Measurements from ENCODE around the gene PARP11.

PARP11 gene

DNA sequence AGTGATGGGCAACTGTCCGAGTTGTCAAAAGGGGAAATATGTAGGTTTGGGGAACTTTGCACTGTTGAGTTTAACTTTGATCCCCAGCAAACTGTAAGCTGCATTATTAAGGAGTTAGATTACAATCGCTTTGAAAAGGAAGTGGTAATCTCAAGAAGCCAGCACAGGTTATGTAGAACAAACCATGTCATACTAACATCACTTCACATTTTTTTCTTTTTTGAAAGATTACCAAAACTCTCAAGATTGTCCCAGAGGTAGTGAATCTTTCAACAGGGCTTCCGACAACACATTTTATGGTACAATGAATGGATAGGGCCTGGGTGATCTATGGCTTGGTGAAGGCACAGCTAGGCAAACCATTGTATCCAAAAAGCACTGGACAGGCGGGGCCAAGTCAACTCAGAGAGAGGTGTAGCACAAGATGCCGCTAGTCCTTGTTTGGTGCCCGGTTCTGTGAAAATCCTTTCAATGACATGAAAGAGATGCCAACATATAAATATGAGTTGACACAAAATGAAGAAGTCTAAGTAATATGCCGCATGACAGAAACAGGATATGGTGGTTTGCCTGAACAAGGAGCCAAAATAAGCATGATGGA is 24.3 kb upstream of the PARP11 start:
- DNase-seq (peak; percentile 14), ATAC-seq (ENCODE audit: insufficient read depth, low read depth) (peak; percentile 87)
- no peaks in the 10 kb centered on the region for H3K27me3 ChIP-seq (ENCODE audit: insufficient read depth, low read length, poor library complexity)
- no peak overlapping the region for H3K4me3 ChIP-seq (ENCODE audit: low read depth in 1 of 2, low read length in 2 of 2)
- H3K36me3 ChIP-seq (ENCODE audit: insufficient read depth, low read length): no peaks in the 10 kb centered on the region
- no peak overlapping the region for H3K9ac ChIP-seq (ENCODE audit: low read depth, low read length)
- H3K4me2 ChIP-seq (ENCODE audit: insufficient read depth, low read length): 0 out of 2 replicates have a peak overlapping the region, but pooled peaks have one; percentile 7
- no peak overlapping the region for H2AFZ ChIP-seq (ENCODE audit: low read depth, low read length)
- H3K27ac ChIP-seq (ENCODE audit: low read length): peak overlapping the region; percentile 60
- no peaks in the 10 kb centered on the region for H4K20me1 ChIP-seq (ENCODE audit: insufficient read depth, low read length)
- H3K4me1 ChIP-seq (ENCODE audit: insufficient read depth, low read length): peaks cover 23% of the 10 kb centered on the region
- H3K9me3 ChIP-seq (ENCODE audit: insufficient read depth, low read length, severe bottlenecking): no peaks in the 10 kb centered on the region
- H3K79me2 ChIP-seq (ENCODE audit: insufficient read depth, low read length): no peaks in the 10 kb centered on the region
- TF ChIP-seq EZH2 (IDR thresholded peaks at IDR 0.05; ENCODE audit: borderline replicate concordance, low read depth, low read length, severe bottlenecking): no peak
- TF ChIP-seq, protein P1, sequence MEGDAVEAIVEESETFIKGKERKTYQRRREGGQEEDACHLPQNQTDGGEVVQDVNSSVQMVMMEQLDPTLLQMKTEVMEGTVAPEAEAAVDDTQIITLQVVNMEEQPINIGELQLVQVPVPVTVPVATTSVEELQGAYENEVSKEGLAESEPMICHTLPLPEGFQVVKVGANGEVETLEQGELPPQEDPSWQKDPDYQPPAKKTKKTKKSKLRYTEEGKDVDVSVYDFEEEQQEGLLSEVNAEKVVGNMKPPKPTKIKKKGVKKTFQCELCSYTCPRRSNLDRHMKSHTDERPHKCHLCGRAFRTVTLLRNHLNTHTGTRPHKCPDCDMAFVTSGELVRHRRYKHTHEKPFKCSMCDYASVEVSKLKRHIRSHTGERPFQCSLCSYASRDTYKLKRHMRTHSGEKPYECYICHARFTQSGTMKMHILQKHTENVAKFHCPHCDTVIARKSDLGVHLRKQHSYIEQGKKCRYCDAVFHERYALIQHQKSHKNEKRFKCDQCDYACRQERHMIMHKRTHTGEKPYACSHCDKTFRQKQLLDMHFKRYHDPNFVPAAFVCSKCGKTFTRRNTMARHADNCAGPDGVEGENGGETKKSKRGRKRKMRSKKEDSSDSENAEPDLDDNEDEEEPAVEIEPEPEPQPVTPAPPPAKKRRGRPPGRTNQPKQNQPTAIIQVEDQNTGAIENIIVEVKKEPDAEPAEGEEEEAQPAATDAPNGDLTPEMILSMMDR (IDR thresholded peaks at IDR 0.05; ENCODE audit: borderline replicate concordance, extremely low read depth, low read length, poor library complexity, severe bottlenecking): no peak

DNA sequence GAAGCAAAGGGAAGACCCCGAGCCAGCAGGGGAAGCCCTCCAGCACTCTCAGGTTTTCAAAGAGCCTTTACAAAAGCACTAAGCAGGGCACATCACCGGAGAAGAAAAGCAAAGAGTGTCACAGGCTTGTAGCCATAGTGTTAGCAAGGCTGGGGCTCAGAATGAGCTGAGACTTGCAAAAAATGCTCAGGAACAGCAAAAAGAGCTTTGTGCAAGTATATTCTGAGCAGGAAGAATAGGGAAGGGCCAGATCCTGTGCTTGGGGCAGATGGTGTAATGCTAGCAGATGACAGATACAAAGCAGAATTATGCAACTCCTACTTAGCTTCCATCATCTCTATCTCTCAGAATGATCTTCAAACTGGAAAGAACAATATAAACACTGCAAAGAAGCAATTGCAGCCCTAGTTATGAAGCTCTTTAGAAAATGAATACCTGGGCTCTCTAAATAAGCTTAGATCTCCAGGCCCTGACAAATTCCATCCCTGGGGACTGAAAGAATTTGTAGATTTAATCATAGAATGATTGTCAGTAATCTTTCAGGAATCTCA is 23.7 kb upstream of the PARP11 start:
- H3K4me2 ChIP-seq (ENCODE audit: insufficient read depth, low read length): no peak overlapping the region
- peak; percentile 69 for ATAC-seq (ENCODE audit: insufficient read depth, low read depth)

DNA sequence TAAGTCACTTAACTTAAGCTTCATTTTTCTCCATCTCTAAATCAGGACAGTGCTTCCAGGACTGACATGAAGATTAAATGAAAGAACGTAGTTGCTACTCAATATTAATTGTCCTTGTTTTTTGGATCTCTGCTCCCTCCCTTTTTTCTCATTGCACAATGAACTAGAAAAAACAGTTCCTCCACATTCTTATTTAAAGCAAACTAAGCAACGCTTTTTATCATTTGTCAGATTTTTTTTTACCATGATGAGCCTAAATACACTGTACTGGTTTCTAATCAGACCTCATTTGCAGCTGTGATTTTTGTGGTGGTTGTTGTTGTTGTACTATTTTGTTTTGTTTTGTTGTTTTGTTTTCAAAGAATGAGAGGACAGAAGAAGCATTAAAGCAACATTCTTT is 23.2 kb upstream of the PARP11 start:
- Histone ChIP-seq H3K4me3 (ENCODE audit: low read depth in 1 of 2, low read length in 2 of 2) (no peak overlapping the region), H2AFZ (ENCODE audit: low read depth, low read length) (no peak overlapping the region), H3K27me3 (ENCODE audit: insufficient read depth, low read length, poor library complexity) (no peaks in the 10 kb centered on the region), H3K9me3 (ENCODE audit: insufficient read depth, low read length, severe bottlenecking) (no peaks in the 10 kb centered on the region), H3K4me2 (ENCODE audit: insufficient read depth, low read length) (no peak overlapping the region), H3K36me3 (ENCODE audit: insufficient read depth, low read length) (no peaks in the 10 kb centered on the region), H3K4me1 (ENCODE audit: insufficient read depth, low read length) (peaks cover 23% of the 10 kb centered on the region), H3K79me2 (ENCODE audit: insufficient read depth, low read length) (no peaks in the 10 kb centered on the region), H3K9ac (ENCODE audit: low read depth, low read length) (no peak overlapping the region), H4K20me1 (ENCODE audit: insufficient read depth, low read length) (no peaks in the 10 kb centered on the region), H3K27ac (ENCODE audit: low read length) (no peak overlapping the region)
- ATAC-seq (ENCODE audit: insufficient read depth, low read depth) (no peak), DNase-seq (no peak)
- TF ChIP-seq EZH2 (IDR thresholded peaks at IDR 0.05; ENCODE audit: borderline replicate concordance, low read depth, low read length, severe bottlenecking): no peak
- TF ChIP-seq, protein P1 (IDR thresholded peaks at IDR 0.05; ENCODE audit: borderline replicate concordance, extremely low read depth, low read length, poor library complexity, severe bottlenecking): no peak

More for the DNA sequence above, 23.7 kb upstream of the PARP11 start:
- no peak for DNase-seq
- H3K9ac ChIP-seq (ENCODE audit: low read depth, low read length): no peak overlapping the region
- H3K27ac ChIP-seq (ENCODE audit: low read length): peak overlapping the region; percentile 43
- no peaks in the 10 kb centered on the region for H3K79me2 ChIP-seq (ENCODE audit: insufficient read depth, low read length)
- peaks cover 23% of the 10 kb centered on the region for H3K4me1 ChIP-seq (ENCODE audit: insufficient read depth, low read length)
- H3K9me3 ChIP-seq (ENCODE audit: insufficient read depth, low read length, severe bottlenecking): no peaks in the 10 kb centered on the region
- no peaks in the 10 kb centered on the region for H3K36me3 ChIP-seq (ENCODE audit: insufficient read depth, low read length)
- H3K27me3 ChIP-seq (ENCODE audit: insufficient read depth, low read length, poor library complexity): no peaks in the 10 kb centered on the region
- no peaks in the 10 kb centered on the region for H4K20me1 ChIP-seq (ENCODE audit: insufficient read depth, low read length)
- TF ChIP-seq, protein P1 (IDR thresholded peaks at IDR 0.05; ENCODE audit: borderline replicate concordance, extremely low read depth, low read length, poor library complexity, severe bottlenecking): no peak
- no peak for TF ChIP-seq EZH2 (IDR thresholded peaks at IDR 0.05; ENCODE audit: borderline replicate concordance, low read depth, low read length, severe bottlenecking)
- H2AFZ ChIP-seq (ENCODE audit: low read depth, low read length): no peak overlapping the region
- H3K4me3 ChIP-seq (ENCODE audit: low read depth in 1 of 2, low read length in 2 of 2): no peak overlapping the region

Data from DND-41 (cell line).